Large intestine (tissue), 3 donors: ENCODE data around the gene DLG5. TPM values are rescaled to one million over a fixed set of nuclear protein-coding genes. Genes with fewer than 3 reads are reported as not detected.

Experiments used
- DNase-seq, 2 donors: peaks; one replicate each; pipeline versions ENCODE4 v3.0.0 to v3.0.0-alpha.2; 2013
- H3K27ac ChIP-seq: one replicate; pipeline ENCODE4 v1.5.1; 2013; ENCODE audit warnings: low read length
- H3K27me3 ChIP-seq: 2 replicates; pipeline ENCODE4 v1.6.1; 2013; ENCODE audit warnings: low read length; ENCODE audit not compliant: control insufficient read depth, insufficient read depth
- H3K36me3 ChIP-seq: 2 replicates; pipeline ENCODE4 v1.6.1; 2013; ENCODE audit warnings: low read length; ENCODE audit not compliant: control insufficient read depth, insufficient read depth
- H3K4me1 ChIP-seq: one replicate; pipeline ENCODE4 v1.6.1; 2013; ENCODE audit warnings: low read length; ENCODE audit not compliant: control insufficient read depth, insufficient read depth
- H3K4me3 ChIP-seq: one replicate; pipeline ENCODE4 v1.5.1; 2013; ENCODE audit warnings: low read length
- H3K9me3 ChIP-seq: one replicate; pipeline ENCODE4 v1.6.1; 2013; ENCODE audit warnings: mild to moderate bottlenecking, low read depth, low read length, moderate library complexity; ENCODE audit not compliant: control insufficient read depth
- WGBS: methylation state at CpG from one replicate; pipeline ENCODE4 v1.1.5; 2013; ENCODE audit warnings: low lambda C conversion rate; ENCODE audit not compliant: insufficient coverage; 5-methylcytosine and 5-hydroxymethylcytosine counted together
- polyA plus RNA-seq: library from polyadenylated mRNA; unstranded; fragments of 120-200 nt; gene quantifications from one replicate; pipeline ENCODE4 v1.2.1, GENCODE V29; 2013

The DLG5 gene
- polyA plus RNA-seq, 1 donor, result 34.4 TPM

- H3K9me3 ChIP-seq, result no peaks in the 10 kb centered on the region
- no peak overlapping the region for H3K27ac ChIP-seq
- no peak overlapping the region for H3K4me3 ChIP-seq
- WGBS, result no CpG with 5 or more reads among the region's 8 CpGs
- H3K27me3 ChIP-seq, result no peaks in the 10 kb centered on the region
- no peaks in the 10 kb centered on the region for H3K36me3 ChIP-seq
- peaks cover 8% of the 10 kb centered on the region for H3K4me1 ChIP-seq
- no peak for DNase-seq
Measured at GRCh38 chr10:77932016-77932715, 5.6 kb upstream of the DLG5 start.

GRCh38 chr10:77927402-77928246 is 1.1 kb upstream of the DLG5 start:
- Histone ChIP-seq H3K9me3 (no peaks in the 10 kb centered on the region), H3K36me3 (no peaks in the 10 kb centered on the region), H3K4me3 (peak overlapping the region; percentile 52), H3K4me1 (peaks cover 32% of the 10 kb centered on the region), H3K27me3 (no peaks in the 10 kb centered on the region), H3K27ac (peak overlapping the region; percentile 91)
- peak in 1 of 2 donors; percentile 78 for DNase-seq
- WGBS, result no CpG with 5 or more reads among the region's 20 CpGs

GRCh38 chr10:77925795-77926565 is 575 bp downstream of the DLG5 start:
- no CpG with 5 or more reads among the region's 73 CpGs for WGBS

GRCh38 chr10:77925410-77925794 is 1.2 kb downstream of the DLG5 start:
- no peaks in the 10 kb centered on the region for H3K27me3 ChIP-seq
- no CpG with 5 or more reads among the region's 7 CpGs for WGBS
- no peaks in the 10 kb centered on the region for H3K9me3 ChIP-seq
- H3K36me3 ChIP-seq, result peaks cover 8% of the 10 kb centered on the region
- H3K4me1 ChIP-seq, result peaks cover 35% of the 10 kb centered on the region
- peak overlapping the region; percentile 82 for H3K27ac ChIP-seq
- DNase-seq, result peak in 1 of 2 donors; percentile 49
- H3K4me3 ChIP-seq, result peak overlapping the region; percentile 75

More at GRCh38 chr10:77925795-77926565, 575 bp downstream of the DLG5 start:
- H3K27ac ChIP-seq, result peak overlapping the region; percentile 82
- peaks cover 35% of the 10 kb centered on the region for H3K4me1 ChIP-seq
- H3K27me3 ChIP-seq, result no peaks in the 10 kb centered on the region
- H3K4me3 ChIP-seq, result peak overlapping the region; percentile 75
- H3K36me3 ChIP-seq, result peaks cover 8% of the 10 kb centered on the region
- peak in 1 of 2 donors; percentile 78 for DNase-seq
- no peaks in the 10 kb centered on the region for H3K9me3 ChIP-seq

GRCh38 chr10:77922566-77923179 is 3.9 kb downstream of the DLG5 start:
- whole genome bisulfite sequencing, result no CpG with 5 or more reads among the region's 8 CpGs
- peaks cover 42% of the 10 kb centered on the region for H3K4me1 ChIP-seq
- no peaks in the 10 kb centered on the region for H3K9me3 ChIP-seq
- no peak for DNase-seq
- H3K36me3 ChIP-seq, result peaks cover 8% of the 10 kb centered on the region
- no peaks in the 10 kb centered on the region for H3K27me3 ChIP-seq
- no peak overlapping the region for H3K27ac ChIP-seq
- H3K4me3 ChIP-seq, result no peak overlapping the region

GRCh38 chr10:77922055-77922454 is 4.5 kb downstream of the DLG5 start:
- peaks cover 8% of the 10 kb centered on the region for H3K36me3 ChIP-seq
- no peak overlapping the region for H3K4me3 ChIP-seq
- H3K27ac ChIP-seq, result no peak overlapping the region
- no peaks in the 10 kb centered on the region for H3K9me3 ChIP-seq
- H3K4me1 ChIP-seq, result peaks cover 37% of the 10 kb centered on the region
- no peaks in the 10 kb centered on the region for H3K27me3 ChIP-seq
- no CpG with 5 or more reads among the region's 5 CpGs for WGBS
- DNase-seq, result no peak

- H3K9me3 ChIP-seq, result no peaks in the 10 kb centered on the region
- no peak overlapping the region for H3K27ac ChIP-seq
- DNase-seq, result no peak
- peaks cover 8% of the 10 kb centered on the region for H3K36me3 ChIP-seq
- WGBS, result 100% methylated on average over 2 of the region's 7 CpGs
- H3K27me3 ChIP-seq, result no peaks in the 10 kb centered on the region
- peaks cover 37% of the 10 kb centered on the region for H3K4me1 ChIP-seq
- no peak overlapping the region for H3K4me3 ChIP-seq
Measured at GRCh38 chr10:77921395-77921794, 5.2 kb downstream of the DLG5 start.

- H3K27me3 ChIP-seq, result no peaks in the 10 kb centered on the region
- 80% methylated on average over 3 of the region's 4 CpGs for WGBS
Measured at GRCh38 chr10:77920495-77920894, 6.1 kb downstream of the DLG5 start.

GRCh38 chr10:77919713-77920108 is 6.8 kb downstream of the DLG5 start:
- no peak for DNase-seq
- Histone ChIP-seq H3K4me1 (peaks cover 31% of the 10 kb centered on the region), H3K9me3 (no peaks in the 10 kb centered on the region), H3K4me3 (no peak overlapping the region), H3K27me3 (no peaks in the 10 kb centered on the region), H3K27ac (no peak overlapping the region), H3K36me3 (peaks cover 8% of the 10 kb centered on the region)
- WGBS, result no CpG with 5 or more reads among the region's 4 CpGs

More at GRCh38 chr10:77920495-77920894, 6.1 kb downstream of the DLG5 start:
- H3K4me1 ChIP-seq, result peaks cover 37% of the 10 kb centered on the region
- no peak for DNase-seq
- H3K36me3 ChIP-seq, result peaks cover 8% of the 10 kb centered on the region
- no peak overlapping the region for H3K4me3 ChIP-seq
- no peak overlapping the region for H3K27ac ChIP-seq
- no peaks in the 10 kb centered on the region for H3K9me3 ChIP-seq
